ENCODE results near the gene GALC.

Gene GALC

GRCh38 chr14:88005978-88006851 lies 13.2 kb upstream of the GALC start:
- DNase-seq = no peak

- DNase-seq = no peak
These were observed 12.1 kb upstream of the GALC start, which contains the start of gene GPR65 for GRCh38 chr14:88005050-88005481. TSS of gene GPR65 (plus strand) at chr14:88005135. CDS start at chr14:88010848, 5,713 bp downstream.

- no peak for DNase-seq
These were observed 11.6 kb upstream of the GALC start for GRCh38 chr14:88004506-88005036.

GRCh38 chr14:88003425-88003824 lies 10.4 kb upstream of the GALC start:
- no peak for DNase-seq

- no peak for DNase-seq
These were observed 9.6 kb upstream of the GALC start for GRCh38 chr14:88002421-88003075.

GRCh38 chr14:87999277-87999676 lies 6.3 kb upstream of the GALC start:
- DNase-seq = no peak

- no peak for DNase-seq
These were observed 5.5 kb upstream of the GALC start for GRCh38 chr14:87998482-87998881.

GRCh38 chr14:87996291-87996592 lies 3.3 kb upstream of the GALC start:
- DNase-seq = no peak

GRCh38 chr14:87995500-87996290 lies 2.7 kb upstream of the GALC start:
- peak; percentile 8 for DNase-seq

GRCh38 chr14:87994974-87995373 lies 2.0 kb upstream of the GALC start:
- DNase-seq = no peak

- no peak for DNase-seq
These were observed 650 bp downstream of the GALC start for GRCh38 chr14:87992346-87992717.

- DNase-seq = no peak
These were observed 2.3 kb downstream of the GALC start for GRCh38 chr14:87990682-87991081.

- no peak for DNase-seq
These were observed 3.1 kb downstream of the GALC start for GRCh38 chr14:87989956-87990299.

- no peak for DNase-seq
These were observed 3.6 kb downstream of the GALC start for GRCh38 chr14:87989221-87989955.

- no peak for DNase-seq
These were observed 13.3 kb downstream of the GALC start for GRCh38 chr14:87979689-87980088.

GRCh38 chr14:87975636-87976035 lies 17.3 kb downstream of the GALC start:
- no peak for DNase-seq

GRCh38 chr14:87971010-87971409 lies 22.0 kb downstream of the GALC start:
- no peak for DNase-seq

- DNase-seq = no peak
These were observed 25.5 kb downstream of the GALC start for GRCh38 chr14:87967496-87967895.

- no peak for DNase-seq
These were observed 26.2 kb downstream of the GALC start for GRCh38 chr14:87966816-87967215.

GRCh38 chr14:87961246-87961645 lies 31.7 kb downstream of the GALC start:
- DNase-seq = no peak

- no peak for DNase-seq
These were observed 32.8 kb downstream of the GALC start for GRCh38 chr14:87960013-87960787.

- DNase-seq = no peak
These were observed 37.5 kb downstream of the GALC start for GRCh38 chr14:87955501-87955900.

Measured in eye (tissue), 1 donor.